LHCN-M2 (cell line): ENCODE results near the gene GREM2. TPM values are rescaled to one million over a fixed set of nuclear protein-coding genes. Genes with fewer than 3 reads are reported as not detected.

Experiments
- DNase-seq: peaks from one replicate; pipeline ENCODE4 v3.0.0-alpha.2; 2012; ENCODE audit warnings: low read depth
- polyA plus RNA-seq: library from polyadenylated mRNA; unstranded; fragments of >200 nt; gene quantifications from one replicate; pipeline ENCODE4 v1.2.1, GENCODE V29; 2012; ENCODE audit warnings: missing spikeins
- total RNA-seq: library from RNA; depleted of rRNA; stranded (reverse); fragments of >200 nt; gene quantifications from 2 replicates; pipeline ENCODE4 v1.2.3, GENCODE V29; 2014; rRNA removed

Gene GREM2
- total RNA-seq = 0.06 and 0.13 TPM in 2 replicates
- polyA plus RNA-seq = 0.27 TPM

- peak; percentile 86 for DNase-seq
Observed at GRCh38 chr1:240611619-240612480, at the start of gene GREM2. TSS of gene GREM2 (minus strand) at chr1:240612155. CDS start at chr1:240493475, 118,680 bp downstream.

- DNase-seq = peak; percentile 13
Observed at GRCh38 chr1:240658312-240658960, 46.5 kb upstream of the GREM2 start.

- no peak for DNase-seq
Observed at GRCh38 chr1:240656531-240656930, 44.6 kb upstream of the GREM2 start.

GRCh38 chr1:240652961-240653409 is 41.0 kb upstream of the GREM2 start:
- no peak for DNase-seq

- no peak for DNase-seq
Observed at GRCh38 chr1:240652549-240652948, 40.6 kb upstream of the GREM2 start.

DNA sequence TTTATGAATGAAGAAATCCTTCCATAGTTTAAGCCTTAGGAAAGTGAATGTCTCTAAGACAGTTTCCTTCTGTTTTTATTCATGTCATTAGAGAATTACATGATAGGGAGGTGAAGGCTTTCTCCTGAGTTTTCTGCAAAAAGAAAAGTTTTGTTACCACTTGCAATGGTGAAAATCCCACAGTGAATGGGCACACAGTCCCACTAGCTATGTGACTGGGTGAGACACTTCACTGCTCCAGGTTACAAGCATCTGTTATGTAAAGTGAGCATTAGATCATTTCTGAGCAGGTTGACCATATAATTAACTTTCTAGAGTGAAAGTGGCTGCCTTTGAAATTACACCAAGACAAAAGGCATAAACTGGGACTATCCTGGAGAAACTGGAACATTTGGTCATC is 38.9 kb upstream of the GREM2 start:
- DNase-seq = no peak

- no peak for DNase-seq
Observed at GRCh38 chr1:240649733-240650721, 38.1 kb upstream of the GREM2 start.

DNA sequence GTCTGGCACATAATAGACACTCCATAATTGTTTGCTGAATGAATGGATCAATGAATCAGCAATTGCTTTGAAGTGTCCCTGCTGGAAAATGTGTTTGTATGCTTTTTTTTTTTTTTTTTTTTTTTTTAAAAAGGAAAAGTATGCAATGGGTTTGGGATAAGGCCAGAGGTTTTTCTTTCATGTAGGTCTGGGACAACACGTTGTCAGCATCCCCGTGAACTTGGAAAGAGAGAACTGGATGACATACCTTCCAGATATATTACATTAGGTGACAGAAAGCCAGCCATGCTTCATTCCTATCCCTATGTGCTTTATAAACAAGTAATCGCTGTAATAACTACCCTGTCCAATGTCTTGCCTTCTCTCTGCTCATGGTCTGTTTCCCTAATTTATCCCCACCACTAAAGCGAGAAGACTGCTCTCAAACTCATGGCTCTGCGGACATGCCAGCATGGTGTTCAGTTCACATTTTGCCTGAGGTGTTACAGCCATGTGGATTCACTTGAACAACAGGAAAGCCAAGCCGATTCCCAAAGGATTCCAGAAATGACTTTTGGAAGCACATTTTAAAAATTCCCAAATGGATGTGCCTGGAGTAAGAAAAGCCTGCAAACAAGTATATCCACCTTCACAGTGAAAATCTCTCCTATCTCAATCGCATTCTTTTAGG is 34.8 kb upstream of the GREM2 start:
- no peak for DNase-seq

GRCh38 chr1:240644732-240645131 is 32.8 kb upstream of the GREM2 start:
- no peak for DNase-seq

DNA sequence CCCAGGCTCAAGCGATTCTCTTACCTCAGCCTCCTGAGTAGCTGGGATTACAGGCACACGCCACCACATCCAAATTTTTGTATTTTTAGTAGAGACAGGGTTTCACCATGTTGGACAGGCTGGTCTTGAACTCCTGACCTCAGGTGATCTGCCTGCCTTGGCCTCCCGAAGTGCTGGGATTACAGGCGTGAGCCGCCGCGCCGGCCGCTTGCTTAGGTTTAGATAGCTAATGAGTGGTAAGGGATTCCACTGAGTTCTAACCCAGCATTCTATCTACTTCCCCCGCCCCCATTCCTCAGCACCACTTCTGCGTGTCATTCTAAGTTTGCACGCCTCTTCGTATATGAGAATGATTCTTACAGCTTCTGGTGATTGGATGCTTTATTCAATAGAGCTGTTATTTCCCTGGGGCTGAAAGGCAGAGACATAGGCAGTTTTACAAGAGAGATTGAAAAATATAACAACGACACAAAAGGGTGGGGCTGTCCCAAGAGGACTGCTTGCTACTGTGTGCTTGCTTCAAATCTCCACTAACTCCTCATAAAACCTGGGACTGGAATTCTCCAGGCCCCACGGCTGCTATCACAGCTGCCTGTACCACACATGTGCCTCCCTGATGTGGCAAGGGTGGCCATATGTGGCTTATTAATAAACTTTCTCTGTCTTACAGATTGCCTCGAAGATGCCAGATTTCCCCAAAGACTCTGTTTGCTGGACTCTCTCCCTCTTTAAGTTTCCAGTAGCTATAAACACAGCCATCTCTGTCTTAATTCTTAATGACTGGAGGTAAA is 23.7 kb upstream of the GREM2 start:
- DNase-seq = no peak

- DNase-seq = no peak
Observed at GRCh38 chr1:240630409-240630808, 18.5 kb upstream of the GREM2 start.

DNA sequence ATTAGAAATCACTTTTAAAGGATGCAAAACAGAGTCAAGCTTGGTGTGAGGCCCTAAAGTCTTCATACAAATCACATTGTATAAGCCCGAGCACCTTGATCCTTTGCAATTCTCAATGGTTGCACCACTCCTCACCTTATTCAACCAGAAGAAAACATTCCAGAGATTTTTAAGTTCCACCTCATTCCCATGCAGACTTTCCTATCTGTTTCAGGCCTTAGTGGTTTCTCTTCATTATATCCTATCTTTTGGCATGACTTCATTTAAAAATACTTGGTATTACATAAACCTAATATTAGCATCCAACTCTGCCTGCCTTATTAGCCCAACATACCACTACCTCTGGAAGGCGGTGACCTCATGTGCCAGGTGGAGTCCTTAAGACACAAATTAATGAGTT is 9.3 kb upstream of the GREM2 start:
- no peak for DNase-seq

DNA sequence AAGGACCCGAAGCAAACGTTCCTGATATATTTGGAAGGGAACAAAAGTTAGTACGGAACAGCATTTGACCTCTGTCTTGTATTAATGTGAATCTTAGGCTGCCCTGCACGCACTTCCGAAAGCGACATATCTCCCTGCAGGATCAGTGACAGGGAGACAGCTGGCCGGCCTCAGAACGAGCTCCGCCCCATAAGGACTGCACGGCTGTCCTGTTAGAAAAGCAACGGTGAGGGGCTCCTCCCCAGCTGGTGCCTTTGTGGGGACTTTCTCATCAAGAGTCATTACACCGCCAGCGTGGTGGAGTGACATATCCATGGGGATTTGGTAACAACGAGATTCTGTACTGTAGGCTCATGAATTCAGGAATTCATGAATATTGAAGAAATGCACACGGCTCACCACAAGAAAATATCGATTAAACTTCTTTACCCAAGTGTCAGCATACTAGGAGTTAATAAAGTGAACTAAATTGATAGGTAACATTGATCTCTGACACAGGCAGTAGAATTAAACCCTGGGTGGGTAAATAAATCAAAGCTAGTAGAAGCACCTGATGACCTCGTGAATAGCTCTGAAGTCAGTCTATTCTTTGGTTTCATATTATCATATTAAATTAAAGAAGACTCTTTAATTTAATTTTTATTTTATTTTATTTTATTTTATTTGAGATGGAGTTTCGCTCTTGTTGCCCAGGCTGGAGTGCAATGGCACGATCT is 8.1 kb upstream of the GREM2 start:
- DNase-seq = no peak

- no peak for DNase-seq
Observed at GRCh38 chr1:240619357-240619756, 7.4 kb upstream of the GREM2 start.

GRCh38 chr1:240618946-240619345 is 7.0 kb upstream of the GREM2 start:
- DNase-seq = no peak

GRCh38 chr1:240616018-240616417 is 4.1 kb upstream of the GREM2 start:
- DNase-seq = no peak

- DNase-seq = no peak
Observed at GRCh38 chr1:240613356-240614142, 1.6 kb upstream of the GREM2 start.

DNA sequence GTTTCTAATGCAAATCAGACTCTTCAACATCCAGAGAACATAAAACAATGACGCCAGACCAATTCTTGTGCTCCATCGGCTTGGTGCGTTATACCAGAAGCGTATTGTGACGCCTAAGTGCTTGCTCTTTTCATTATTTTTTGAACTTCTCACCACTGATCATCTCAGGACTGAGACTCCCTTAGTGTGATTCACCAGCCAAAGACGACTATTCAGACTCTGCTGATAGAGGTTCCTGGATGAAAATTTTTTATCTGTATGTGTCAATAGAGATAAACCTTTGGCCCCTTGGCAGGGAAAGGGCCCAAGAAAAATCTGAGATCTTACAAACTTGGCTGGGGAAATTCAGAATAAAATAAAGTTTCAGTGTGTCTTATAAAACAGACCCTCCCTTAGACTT is 856 bp upstream of the GREM2 start:
- no peak for DNase-seq

GRCh38 chr1:240611228-240611618 is 732 bp downstream of the GREM2 start:
- no peak for DNase-seq
